ENCODE data around the gene LRP6.

GRCh38 chr12:12305568-12306300 is 38.9 kb upstream of the LRP6 start:
- TF ChIP-seq GABPA (IDR thresholded peaks at IDR 0.05; ENCODE audit: borderline replicate concordance, insufficient read depth, low read length) (no peak), RAD21 (IDR thresholded peaks at IDR 0.05 in 1 of 2, conservative IDR thresholded peaks at IDR 0.05 in 1 of 2; ENCODE audit: low read depth in 2 of 2, low read length in 2 of 2) (no peak)

All from H1 (cell line).